ENCODE measurements around the gene TAF12. TPM values are rescaled to one million over a fixed set of nuclear protein-coding genes. Genes with fewer than 3 reads are reported as not detected.
A peak's percentile ranks its signal among the peaks of the same experiment; 100 is the strongest.
"Not testable (repeated sequence)": the region's sequence is repeated elsewhere in the genome, so short reads cannot be mapped to it uniquely, and the experiment has no call there.

The TAF12 gene
- total RNA-seq = 19.8 TPM

GRCh38 chr1:28642847-28643635, at the start of gene TAF12:
Gene TAF12 (minus strand): TSS chr1:28643067. CDS start chr1:28622081, 20,986 bp downstream.
- peak; percentile 94 for DNase-seq (ENCODE audit: low spot score)

- DNase-seq (ENCODE audit: low spot score) = not testable (repeated sequence)
Measured at GRCh38 chr1:28691627-28692026, 48.8 kb upstream of the TAF12 start.

- DNase-seq (ENCODE audit: low spot score) = no peak
Measured at GRCh38 chr1:28684937-28685336, 42.1 kb upstream of the TAF12 start.

- no peak for DNase-seq (ENCODE audit: low spot score)
Measured at GRCh38 chr1:28682840-28683239, 40.0 kb upstream of the TAF12 start.

- DNase-seq (ENCODE audit: low spot score) = no peak
Measured at GRCh38 chr1:28680151-28680550, 37.3 kb upstream of the TAF12 start.

- DNase-seq (ENCODE audit: low spot score) = no peak
Measured at GRCh38 chr1:28675924-28676257, 33.0 kb upstream of the TAF12 start.

- DNase-seq (ENCODE audit: low spot score) = not testable (repeated sequence)
Measured at GRCh38 chr1:28672971-28673370, 30.1 kb upstream of the TAF12 start.

GRCh38 chr1:28671254-28671780, 28.4 kb upstream of the TAF12 start:
- DNase-seq (ENCODE audit: low spot score) = no peak

GRCh38 chr1:28668956-28669723, 26.3 kb upstream of the TAF12 start:
- peak; percentile 63 for DNase-seq (ENCODE audit: low spot score)

GRCh38 chr1:28668191-28668955, 25.5 kb upstream of the TAF12 start, which contains the start of gene GMEB1:
Gene GMEB1 (plus strand): TSS chr1:28668784. CDS start chr1:28683613, 14,829 bp downstream.
- peak; percentile 85 for DNase-seq (ENCODE audit: low spot score)

- no peak for DNase-seq (ENCODE audit: low spot score)
Measured at GRCh38 chr1:28666806-28667205, 23.9 kb upstream of the TAF12 start.

- DNase-seq (ENCODE audit: low spot score) = no peak
Measured at GRCh38 chr1:28663871-28664470, 21.1 kb upstream of the TAF12 start.

GRCh38 chr1:28656335-28656734, 13.5 kb upstream of the TAF12 start:
- no peak for DNase-seq (ENCODE audit: low spot score)

- DNase-seq (ENCODE audit: low spot score) = not testable (repeated sequence)
Measured at GRCh38 chr1:28655448-28656311, 12.8 kb upstream of the TAF12 start.

GRCh38 chr1:28653870-28654269, 11.0 kb upstream of the TAF12 start:
- not testable (repeated sequence) for DNase-seq (ENCODE audit: low spot score)

- DNase-seq (ENCODE audit: low spot score) = not testable (repeated sequence)
Measured at GRCh38 chr1:28653063-28653462, 10.2 kb upstream of the TAF12 start.

GRCh38 chr1:28648474-28649198, 5.8 kb upstream of the TAF12 start, which contains the start of gene RNU11:
Gene RNU11 (plus strand): TSS chr1:28648600.
- DNase-seq (ENCODE audit: low spot score) = peak; percentile 90

GRCh38 chr1:28648008-28648473, 5.2 kb upstream of the TAF12 start:
- DNase-seq (ENCODE audit: low spot score) = peak; percentile 93

- DNase-seq (ENCODE audit: low spot score) = no peak
Measured at GRCh38 chr1:28646040-28646439, 3.2 kb upstream of the TAF12 start.

GRCh38 chr1:28645406-28645805, 2.5 kb upstream of the TAF12 start:
- DNase-seq (ENCODE audit: low spot score) = not testable (repeated sequence)

Measured in ureter (tissue), 1 donor.